GM18505 (cell line): ENCODE data around the gene DGKD.

Experiments
- ATAC-seq: cut with Tn5 transposase; IDR thresholded peaks from one replicate; pipeline ENCODE4 v1.9.1; 2021; ENCODE audit not compliant: unreplicated experiment
- POLR2A ChIP-seq: IDR thresholded peaks from 4 replicates; pipeline ENCODE4 v1.6.1; 2011; ENCODE audit warnings: borderline replicate concordance; ENCODE audit not compliant: insufficient read depth, insufficient read length; ENCODE audit errors: extremely low read depth

Gene DGKD

GRCh38 chr2:233495503-233496496 lies 141.5 kb downstream of the DGKD start:
- no peak for ATAC-seq
- TF ChIP-seq POLR2A: no peak

GRCh38 chr2:233497692-233498091 lies 143.4 kb downstream of the DGKD start:
- TF ChIP-seq POLR2A: no peak
- ATAC-seq: no peak

- ATAC-seq: no peak
- no peak for TF ChIP-seq POLR2A
Observed at GRCh38 chr2:233498126-233498525, 143.8 kb downstream of the DGKD start.

- ATAC-seq: no peak
- TF ChIP-seq POLR2A: no peak
Observed at GRCh38 chr2:233499928-233500327, 145.6 kb downstream of the DGKD start.

- TF ChIP-seq POLR2A: no peak
- ATAC-seq: no peak
Observed at GRCh38 chr2:233501198-233502076, 147.1 kb downstream of the DGKD start.

GRCh38 chr2:233503481-233503880 lies 149.2 kb downstream of the DGKD start:
- no peak for ATAC-seq
- no peak for TF ChIP-seq POLR2A

- peak; percentile 53 for ATAC-seq
- TF ChIP-seq POLR2A: no peak
Observed at GRCh38 chr2:233503947-233504637, 149.8 kb downstream of the DGKD start.

- no peak for ATAC-seq
- TF ChIP-seq POLR2A: no peak
Observed at GRCh38 chr2:233513953-233514655, 159.8 kb downstream of the DGKD start.

GRCh38 chr2:233519787-233520611 lies 165.7 kb downstream of the DGKD start:
- ATAC-seq: peak; percentile 92
- TF ChIP-seq POLR2A: no peak
